Islet of Langerhans (tissue), 1 donor: ENCODE data around the gene IMMP2L.

Source experiments
- FAIRE-seq: peaks from one replicate; lab custom pipeline; 2011; peaks lifted over from hg19 to GRCh38; lab: Jason Lieb, UNC

Gene IMMP2L

DNA sequence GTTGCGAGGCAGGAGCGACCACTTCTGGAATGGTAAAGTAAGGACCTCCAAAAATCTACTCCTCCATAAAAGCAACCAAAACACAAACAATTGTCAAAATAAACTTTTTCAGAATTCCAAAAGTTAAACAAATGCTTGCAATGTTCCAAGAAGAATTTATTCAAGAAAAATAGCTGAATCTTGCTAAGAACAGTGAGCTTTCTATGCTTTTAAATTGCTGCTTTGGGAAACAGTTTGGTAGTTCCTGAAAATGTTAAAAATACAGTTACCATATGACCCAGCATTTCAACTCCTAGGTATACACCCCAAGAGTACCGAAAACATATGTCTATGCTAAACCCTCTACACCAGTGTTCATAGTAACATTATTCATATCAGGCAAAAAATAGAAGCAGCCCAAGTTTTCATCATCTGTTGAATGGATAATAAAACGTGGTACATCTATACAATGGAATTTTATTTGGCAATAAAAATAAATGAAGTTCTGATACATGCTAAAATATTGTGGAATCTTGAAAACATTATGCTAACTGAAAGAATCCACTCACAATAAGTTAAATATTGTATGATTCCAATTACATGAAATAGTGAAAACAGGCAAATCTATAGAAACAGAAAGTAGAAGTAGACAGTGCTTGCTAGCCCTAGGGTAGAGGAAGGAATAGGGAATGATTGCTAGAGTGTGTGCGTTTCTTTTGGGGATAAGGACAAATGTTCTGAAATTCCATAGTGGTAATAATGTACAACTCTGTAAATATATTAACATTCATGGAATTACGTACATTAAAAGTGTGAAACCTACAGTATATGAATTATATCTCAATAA lies 414.4 kb downstream of the IMMP2L start:
- FAIRE-seq = no peak

- FAIRE-seq = no peak
Observed at GRCh38 chr7:111146136-111146535, 416.2 kb downstream of the IMMP2L start.

DNA sequence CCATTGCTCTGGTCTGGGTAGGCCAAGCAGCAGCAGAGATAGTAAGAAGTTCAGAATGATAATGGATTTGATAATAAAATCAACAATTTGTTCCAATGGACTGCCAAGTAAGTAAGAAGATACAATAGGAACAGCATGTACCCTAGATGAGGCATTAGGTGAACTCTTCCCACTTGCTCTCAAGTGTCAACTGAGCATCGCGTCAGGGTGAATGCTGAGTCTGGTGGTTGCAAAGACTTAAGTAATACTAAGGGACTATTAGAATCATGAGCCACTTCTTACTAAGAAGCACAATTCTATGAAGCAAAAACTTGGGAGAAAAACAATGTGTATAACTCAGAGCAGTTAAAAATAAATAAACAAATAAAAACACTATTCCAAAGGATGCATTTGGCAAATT lies 416.8 kb downstream of the IMMP2L start:
- FAIRE-seq = no peak

- no peak for FAIRE-seq
Observed at GRCh38 chr7:111140091-111140865, 422.0 kb downstream of the IMMP2L start.

GRCh38 chr7:111138586-111138985 lies 423.7 kb downstream of the IMMP2L start:
- FAIRE-seq = no peak

DNA sequence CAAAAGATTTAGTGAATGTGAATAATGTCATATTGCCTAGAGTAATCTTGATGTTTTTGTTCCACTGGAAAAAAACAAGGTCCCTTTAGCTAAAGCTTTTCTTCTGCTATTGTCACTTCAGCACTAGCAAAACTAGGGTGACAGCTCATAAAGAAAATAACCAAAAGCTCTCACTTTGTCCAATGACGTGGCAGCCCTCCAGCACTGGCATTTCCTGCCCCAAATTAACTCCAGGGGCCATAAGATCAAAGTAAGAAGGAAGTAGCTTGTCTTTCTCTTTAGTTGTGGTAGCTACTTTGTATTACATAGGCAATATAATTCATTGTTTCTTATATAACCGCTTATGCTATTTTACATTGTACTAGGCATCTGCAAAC lies 424.1 kb downstream of the IMMP2L start:
- FAIRE-seq = no peak

- FAIRE-seq = no peak
Observed at GRCh38 chr7:111137296-111138192, 424.7 kb downstream of the IMMP2L start.

GRCh38 chr7:111132833-111133232 lies 429.5 kb downstream of the IMMP2L start:
- FAIRE-seq = no peak

- no peak for FAIRE-seq
Observed at GRCh38 chr7:111129435-111129834, 432.9 kb downstream of the IMMP2L start.

DNA sequence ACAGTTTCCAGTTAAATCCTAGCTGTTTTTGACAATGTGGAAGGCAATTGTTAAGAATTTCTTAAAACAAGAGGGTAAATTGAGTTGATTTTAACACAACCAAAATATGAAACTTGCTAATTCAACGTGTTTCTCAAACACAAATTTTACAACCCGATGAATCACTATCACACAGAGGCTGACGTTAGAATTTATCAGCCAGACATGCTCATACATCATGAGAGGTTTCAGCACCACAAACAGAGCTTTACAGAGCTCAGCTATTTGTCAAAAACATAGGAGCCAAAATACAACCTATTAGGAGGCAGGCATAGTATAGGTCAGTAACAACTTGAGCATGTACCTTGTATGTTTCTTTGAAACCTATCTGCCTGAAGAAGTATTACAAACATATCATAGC lies 435.3 kb downstream of the IMMP2L start:
- FAIRE-seq = peak; percentile 86

DNA sequence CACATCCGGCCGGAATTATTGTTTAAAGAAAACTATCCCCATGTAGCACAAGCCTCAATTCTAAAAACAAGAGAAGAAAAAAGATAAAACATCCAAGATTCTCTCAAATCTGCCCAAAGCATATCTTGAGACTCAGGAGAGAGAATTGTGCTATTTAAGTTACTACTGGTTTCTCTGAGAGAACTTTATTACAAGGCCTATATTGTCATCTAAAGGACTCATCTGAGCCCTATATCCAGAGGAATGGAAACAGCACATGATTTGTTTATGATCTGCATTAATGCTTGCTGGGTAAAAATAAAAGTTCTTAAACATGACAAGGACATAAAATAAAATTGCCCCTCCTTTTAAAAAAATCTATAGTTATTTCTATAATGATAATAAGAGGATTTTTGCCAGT lies 446.3 kb downstream of the IMMP2L start:
- FAIRE-seq = no peak

- peak; percentile 30 for FAIRE-seq
Observed at GRCh38 chr7:111113263-111114017, 448.9 kb downstream of the IMMP2L start.

GRCh38 chr7:111112439-111112838 lies 449.9 kb downstream of the IMMP2L start:
- FAIRE-seq = no peak

GRCh38 chr7:111108496-111108895 lies 453.8 kb downstream of the IMMP2L start:
- peak; percentile 94 for FAIRE-seq

- FAIRE-seq = no peak
Observed at GRCh38 chr7:111108000-111108399, 454.3 kb downstream of the IMMP2L start.

- no peak for FAIRE-seq
Observed at GRCh38 chr7:111107579-111107978, 454.7 kb downstream of the IMMP2L start.

- FAIRE-seq = no peak
Observed at GRCh38 chr7:111105269-111105668, 457.0 kb downstream of the IMMP2L start.

DNA sequence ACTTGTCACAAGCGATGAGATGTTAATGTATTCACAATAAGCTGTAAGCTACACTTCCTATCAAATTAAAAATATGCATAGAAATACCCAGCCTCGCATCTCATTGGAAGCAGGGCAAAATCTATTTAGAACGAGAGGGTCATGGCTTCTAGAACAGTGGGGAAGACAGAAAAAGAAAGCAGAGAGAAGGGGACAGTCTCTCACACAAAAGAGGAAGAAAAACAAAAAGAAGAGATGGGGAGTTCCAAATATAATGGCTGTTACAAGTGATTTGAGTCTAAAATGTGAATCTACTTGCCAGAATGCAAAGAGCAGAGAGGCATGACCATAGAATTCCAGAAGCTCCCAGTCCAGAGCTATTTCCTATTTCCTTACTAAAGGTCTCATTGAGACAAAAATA lies 457.6 kb downstream of the IMMP2L start:
- no peak for FAIRE-seq

- no peak for FAIRE-seq
Observed at GRCh38 chr7:111103678-111104274, 458.5 kb downstream of the IMMP2L start.

GRCh38 chr7:111103136-111103535 lies 459.2 kb downstream of the IMMP2L start:
- no peak for FAIRE-seq

DNA sequence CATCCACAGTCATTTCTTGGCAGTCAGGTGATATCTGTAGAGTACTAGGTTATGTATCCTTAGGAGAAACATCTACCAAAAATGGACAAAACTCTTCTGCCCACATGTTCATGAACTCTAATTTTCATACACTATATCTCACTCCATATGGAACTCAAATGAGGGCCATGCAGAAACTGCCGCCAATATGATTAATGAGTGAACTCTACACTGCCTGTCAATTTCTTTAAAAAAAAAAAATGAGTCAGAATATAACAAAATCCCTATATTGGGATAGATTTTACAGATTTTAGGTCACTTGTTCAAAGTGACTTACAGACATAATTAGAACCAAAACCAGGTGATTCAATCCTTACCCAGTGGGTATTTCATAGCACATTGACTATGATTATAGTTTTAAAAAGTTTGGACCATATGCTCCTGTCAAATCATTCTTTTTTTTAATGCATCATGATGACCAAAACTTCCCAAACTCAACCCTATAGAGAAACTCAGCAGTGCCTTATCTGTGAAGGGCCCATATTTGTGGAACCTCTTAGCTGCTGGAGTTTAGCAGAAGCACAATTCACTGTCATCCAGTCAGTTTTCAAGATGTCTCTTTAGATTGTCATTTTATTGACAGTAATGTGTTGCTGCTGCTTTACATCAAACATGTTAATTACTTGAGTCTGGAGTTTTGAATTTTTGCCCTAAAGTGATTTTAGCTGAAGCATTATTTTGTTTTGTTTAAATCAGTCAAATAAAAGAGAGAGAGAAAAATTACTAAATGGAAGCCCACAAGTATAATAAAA lies 460.2 kb downstream of the IMMP2L start:
- no peak for FAIRE-seq
